IgD-negative memory B cell (primary cell): ENCODE data around the gene SLC37A1. TPM values are rescaled to one million over a fixed set of nuclear protein-coding genes. Genes with fewer than 3 reads are reported as not detected.

Source experiments
- H3K27ac Mint-ChIP-seq, 3 donors: one replicate each; pipeline ENCODE4 v1.8.0; 2020 to 2022; ENCODE audit warnings: mild to moderate bottlenecking in 3 of 3, mixed read lengths in 3 of 3, moderate library complexity in 1 of 3
- H3K27me3 Mint-ChIP-seq: one replicate; pipeline ENCODE4 v1.8.0; 2021; ENCODE audit warnings: mixed read lengths
- H3K36me3 Mint-ChIP-seq: one replicate; pipeline ENCODE4 v1.8.0; 2020; ENCODE audit warnings: mild to moderate bottlenecking, mixed read lengths
- H3K4me1 Mint-ChIP-seq, 3 donors: one replicate each; pipeline ENCODE4 v1.8.0; 2020 to 2022; ENCODE audit warnings: mixed read lengths in 3 of 3, mild to moderate bottlenecking in 1 of 3
- H3K4me3 Mint-ChIP-seq, 4 donors: one replicate each; pipeline ENCODE4 v1.8.0; 2020 to 2022; ENCODE audit warnings: mild to moderate bottlenecking in 4 of 4, mixed read lengths in 4 of 4, moderate library complexity in 3 of 4
- H3K9me3 Mint-ChIP-seq, 3 donors: one replicate each; pipeline ENCODE4 v1.8.0; 2020 to 2021; ENCODE audit warnings: mixed read lengths in 3 of 3, mild to moderate bottlenecking in 1 of 3
- polyA plus RNA-seq: library from polyadenylated mRNA; unstranded; fragments of 300-500 nt; fragmentation: Illumina TruSeq; gene quantifications from one replicate; pipeline ENCODE4 v1.2.3, GENCODE V29; 2021

Gene SLC37A1
- polyA plus RNA-seq, 1 donor from 2014 or later: 14.8 TPM

DNA sequence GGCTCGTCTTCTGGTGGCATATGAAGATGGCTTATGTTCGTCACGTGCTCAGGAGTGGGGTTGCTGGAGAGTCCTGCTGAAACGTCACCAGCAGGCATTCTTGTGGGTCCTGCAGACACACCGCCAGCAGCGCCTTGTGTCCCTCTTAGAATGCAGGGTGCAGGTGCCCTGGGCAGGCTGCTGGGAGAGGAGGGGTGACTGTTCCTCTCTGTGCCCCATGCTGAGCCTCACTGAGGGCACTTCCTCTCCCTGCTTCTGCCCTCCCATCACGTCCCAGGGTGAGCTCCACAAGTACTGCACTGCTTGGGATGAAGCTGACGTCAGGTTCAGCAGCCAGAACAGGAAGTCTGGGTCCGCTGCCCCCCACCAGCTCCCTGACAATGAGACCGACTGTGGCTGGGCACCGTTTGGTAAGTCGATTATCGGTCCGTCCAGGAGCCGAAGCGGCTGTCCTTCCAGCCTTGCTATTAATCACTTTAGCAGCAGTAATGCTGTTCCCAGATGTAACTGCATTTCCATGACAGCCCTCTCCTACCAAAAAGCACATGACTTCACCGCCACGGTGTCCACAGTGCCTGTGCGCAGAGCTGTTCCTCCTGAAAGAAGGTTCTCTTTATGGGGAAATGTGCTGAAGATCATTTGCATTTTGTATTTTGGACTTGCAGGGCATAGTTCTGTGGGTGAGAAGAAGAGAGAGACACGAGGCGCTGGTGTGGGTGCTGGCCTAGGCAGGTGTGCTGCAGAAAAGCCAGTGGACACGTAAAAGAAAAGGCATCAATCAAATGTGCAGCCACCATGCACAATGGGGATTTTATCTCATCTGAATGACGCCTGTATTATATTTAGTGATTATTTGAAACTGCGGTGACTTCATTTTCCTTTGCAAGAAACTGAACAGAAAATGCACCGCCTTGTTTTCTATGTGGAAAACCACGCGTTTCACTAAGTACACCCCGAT lies 21.0 kb downstream of the SLC37A1 start:
- Mint-ChIP-seq H3K27ac (peak overlapping the region; percentile 90 to 97 (median 92)), H3K9me3 (no peaks in the 10 kb centered on the region), H3K27me3 (no peaks in the 10 kb centered on the region), H3K36me3 (peaks cover 7% of the 10 kb centered on the region), H3K4me3 (peak overlapping the region; percentile 49 to 90 (median 81)), H3K4me1 (peaks cover 53 to 61% (median 57%) of the 10 kb centered on the region in 3 donors)

DNA sequence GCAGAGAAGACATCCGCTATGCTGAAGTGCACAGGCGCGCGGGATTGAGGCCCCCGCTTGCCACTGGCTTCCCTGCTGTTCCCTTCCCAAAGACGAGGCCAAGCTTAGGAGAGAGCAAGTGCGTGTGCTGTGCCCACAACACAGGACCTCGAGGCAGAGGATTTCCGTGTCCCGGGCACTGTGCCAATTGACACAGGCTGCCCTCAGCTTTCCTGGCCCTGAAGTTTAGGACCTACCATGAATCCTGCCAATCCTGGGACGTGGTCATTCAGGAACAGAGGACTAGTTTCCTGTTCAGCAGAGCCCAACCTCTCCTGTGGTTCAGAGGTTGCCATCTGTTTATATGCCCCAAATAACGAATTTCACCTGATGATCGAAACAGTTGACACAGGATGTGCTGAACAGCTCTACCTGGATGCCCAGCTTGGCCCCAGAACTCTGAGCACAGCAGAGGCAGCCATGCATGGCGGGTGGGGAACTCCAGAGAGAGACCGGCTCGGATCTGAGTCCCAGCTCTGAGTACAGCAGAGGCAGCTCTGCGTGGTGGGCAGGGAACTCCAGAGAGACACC lies 22.0 kb downstream of the SLC37A1 start:
- Mint-ChIP-seq H3K4me1 (peaks cover 46 to 58% (median 49%) of the 10 kb centered on the region in 3 donors), H3K9me3 (no peaks in the 10 kb centered on the region), H3K27ac (peak overlapping the region; percentile 90 to 97 (median 92)), H3K36me3 (peaks cover 7% of the 10 kb centered on the region), H3K4me3 (peak overlapping the region; percentile 49 to 89 (median 81)), H3K27me3 (no peaks in the 10 kb centered on the region)

DNA sequence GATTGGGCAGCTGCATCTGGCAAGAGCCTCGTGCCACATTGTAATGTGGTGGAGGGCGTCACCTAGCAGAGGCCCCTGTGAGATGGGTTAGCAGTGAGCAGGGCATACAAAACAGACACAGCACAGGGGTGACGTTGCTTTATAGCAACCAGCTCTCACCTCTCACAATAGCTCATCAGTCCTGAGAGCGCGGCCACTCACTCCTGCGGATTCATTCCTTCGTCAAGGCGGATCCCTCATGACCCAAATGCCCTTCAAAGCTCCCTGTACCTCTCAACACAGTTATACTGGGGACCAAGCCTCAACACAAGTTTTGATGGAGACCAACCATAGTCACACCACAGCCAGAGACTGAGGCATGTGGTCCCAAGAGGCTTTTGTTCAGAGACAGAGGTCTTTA lies 22.9 kb downstream of the SLC37A1 start:
- Mint-ChIP-seq H3K27ac (peak overlapping the region; percentile 90 to 97 (median 92)), H3K36me3 (peaks cover 5% of the 10 kb centered on the region), H3K4me3 (peak overlapping the region in 3 of 4 donors; percentile 25 to 89 (median 49)), H3K27me3 (no peaks in the 10 kb centered on the region), H3K4me1 (peaks cover 46 to 55% (median 52%) of the 10 kb centered on the region in 3 donors), H3K9me3 (no peaks in the 10 kb centered on the region)

DNA sequence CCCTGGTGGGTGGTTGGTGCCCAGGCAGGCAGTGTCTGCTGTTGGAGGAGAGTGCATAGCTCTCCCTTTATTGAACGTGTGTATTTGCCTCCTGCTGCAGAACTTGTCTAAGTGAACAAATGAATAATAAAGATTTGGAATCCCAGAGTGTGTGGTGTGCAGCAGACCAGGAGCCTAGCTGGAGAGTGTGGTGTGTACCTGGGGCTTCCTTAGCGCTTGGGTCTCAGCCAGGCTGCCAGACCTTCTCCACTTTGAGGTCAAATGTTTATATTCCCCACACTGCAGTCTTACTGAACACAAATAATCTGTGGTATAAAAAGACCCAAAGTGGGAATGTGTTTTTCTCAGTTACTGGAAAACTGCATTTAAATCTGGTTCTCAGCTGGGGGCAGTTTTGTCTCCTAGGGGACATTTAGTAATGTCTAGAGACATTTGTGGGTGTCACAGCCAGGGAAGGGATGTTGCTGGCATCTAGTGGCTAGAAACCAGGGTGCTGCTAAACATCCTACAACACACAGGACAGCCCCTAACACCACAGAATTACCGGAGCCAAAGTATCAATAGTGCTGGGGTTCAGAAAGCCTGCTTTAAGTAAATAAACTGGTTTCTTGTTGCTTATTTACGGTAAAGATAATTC lies 23.6 kb downstream of the SLC37A1 start:
- H3K27me3 Mint-ChIP-seq: no peaks in the 10 kb centered on the region
- no peaks in the 10 kb centered on the region for H3K9me3 Mint-ChIP-seq
- H3K27ac Mint-ChIP-seq: peak overlapping the region; percentile 90 to 97 (median 92)
- peak overlapping the region in 2 of 4 donors; percentile 15 to 63 for H3K4me3 Mint-ChIP-seq
- H3K36me3 Mint-ChIP-seq: peaks cover 5% of the 10 kb centered on the region
- H3K4me1 Mint-ChIP-seq: peaks cover 45 to 52% (median 50%) of the 10 kb centered on the region in 3 donors

DNA sequence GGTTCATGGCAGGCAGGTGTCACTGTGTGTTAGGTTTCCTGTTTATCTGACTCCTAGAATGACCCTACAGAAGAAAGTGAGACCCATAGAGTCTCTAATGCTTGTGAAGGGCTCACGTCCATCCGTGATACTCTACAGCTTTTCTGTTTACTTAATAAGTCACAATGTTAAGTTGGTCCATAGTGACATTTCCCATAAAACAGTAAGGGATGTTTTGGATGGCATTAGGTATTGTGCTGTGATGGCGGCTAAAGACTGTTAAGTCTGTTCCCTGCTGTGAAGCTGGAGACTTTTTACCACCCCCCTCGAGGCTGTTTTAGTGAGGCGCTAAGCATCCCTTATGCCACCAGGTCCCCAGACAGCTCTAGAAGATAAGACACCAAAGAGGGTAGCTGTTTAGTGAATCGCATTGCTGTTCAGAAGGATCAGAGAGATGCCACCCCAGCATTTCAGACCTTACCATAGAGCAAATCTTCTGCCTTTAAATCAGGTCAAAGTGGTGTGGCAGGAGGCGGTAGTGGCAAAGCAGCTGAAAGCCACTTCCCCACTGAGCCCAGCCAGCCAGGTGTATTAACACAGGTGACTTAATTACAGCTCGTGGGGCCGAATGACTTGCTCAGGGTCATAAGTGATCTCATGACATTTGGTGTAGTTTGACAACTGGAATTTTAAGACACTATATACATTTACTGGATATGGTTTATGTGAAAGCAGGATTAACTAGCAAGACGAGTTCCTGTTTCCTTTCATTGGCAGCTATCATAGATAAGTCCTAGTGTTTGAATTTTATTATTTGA lies 25.0 kb downstream of the SLC37A1 start:
- peaks cover 4% of the 10 kb centered on the region for H3K36me3 Mint-ChIP-seq
- H3K27ac Mint-ChIP-seq: peak overlapping the region in 2 of 3 donors; percentile 31 to 92
- no peaks in the 10 kb centered on the region for H3K9me3 Mint-ChIP-seq
- H3K4me1 Mint-ChIP-seq: peaks cover 36 to 41% (median 37%) of the 10 kb centered on the region in 3 donors
- H3K27me3 Mint-ChIP-seq: no peaks in the 10 kb centered on the region
- H3K4me3 Mint-ChIP-seq: no peak overlapping the region

DNA sequence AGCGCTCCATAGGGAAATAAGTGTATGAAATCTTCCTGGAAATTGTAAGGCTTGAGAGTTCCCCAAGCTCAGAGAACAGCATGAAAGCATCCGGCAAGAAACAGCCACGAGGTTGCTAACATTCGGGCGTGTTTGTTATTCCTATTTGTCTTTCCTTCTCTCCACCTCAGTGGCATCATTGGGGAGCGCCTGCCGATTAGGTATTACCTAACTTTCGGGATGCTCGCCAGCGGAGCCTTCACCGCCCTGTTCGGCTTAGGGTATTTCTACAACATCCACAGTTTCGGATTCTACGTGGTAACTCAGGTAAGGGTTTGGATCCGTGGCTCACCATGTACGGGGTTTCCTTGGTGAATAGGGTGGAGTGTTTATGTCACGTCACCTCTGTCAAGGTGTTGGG lies 25.7 kb downstream of the SLC37A1 start:
- peaks cover 30 to 34% (median 32%) of the 10 kb centered on the region in 3 donors for H3K4me1 Mint-ChIP-seq
- no peaks in the 10 kb centered on the region for H3K27me3 Mint-ChIP-seq
- H3K9me3 Mint-ChIP-seq: no peaks in the 10 kb centered on the region
- H3K36me3 Mint-ChIP-seq: peaks cover 4% of the 10 kb centered on the region
- no peak overlapping the region for H3K4me3 Mint-ChIP-seq
- peak overlapping the region in 1 of 3 donors; percentile 31 for H3K27ac Mint-ChIP-seq

DNA sequence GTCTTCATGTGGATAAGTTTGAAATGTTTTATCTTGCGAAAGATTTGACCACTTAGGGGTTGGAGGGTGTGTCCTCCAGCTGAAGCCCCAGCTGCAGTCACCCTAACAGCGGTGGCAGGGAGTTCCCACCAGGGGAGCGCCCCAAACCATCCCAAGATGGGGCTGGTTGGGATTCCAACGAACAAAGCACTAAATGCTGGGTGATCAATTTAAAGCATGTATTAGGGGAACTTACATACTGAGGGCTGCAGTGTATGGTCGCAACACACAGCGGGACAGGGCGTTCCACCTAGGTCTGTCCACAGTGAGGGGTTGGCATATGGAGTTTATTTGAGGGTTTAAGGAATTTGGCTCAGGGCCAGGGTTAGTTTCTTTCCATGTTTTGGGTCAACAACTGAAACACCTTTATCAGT lies 26.3 kb downstream of the SLC37A1 start:
- Mint-ChIP-seq H3K27me3 (no peaks in the 10 kb centered on the region), H3K27ac (peak overlapping the region in 1 of 3 donors; percentile 86), H3K4me3 (no peak overlapping the region), H3K36me3 (peaks cover 4% of the 10 kb centered on the region), H3K9me3 (no peaks in the 10 kb centered on the region), H3K4me1 (peaks cover 27 to 31% (median 28%) of the 10 kb centered on the region in 3 donors)

DNA sequence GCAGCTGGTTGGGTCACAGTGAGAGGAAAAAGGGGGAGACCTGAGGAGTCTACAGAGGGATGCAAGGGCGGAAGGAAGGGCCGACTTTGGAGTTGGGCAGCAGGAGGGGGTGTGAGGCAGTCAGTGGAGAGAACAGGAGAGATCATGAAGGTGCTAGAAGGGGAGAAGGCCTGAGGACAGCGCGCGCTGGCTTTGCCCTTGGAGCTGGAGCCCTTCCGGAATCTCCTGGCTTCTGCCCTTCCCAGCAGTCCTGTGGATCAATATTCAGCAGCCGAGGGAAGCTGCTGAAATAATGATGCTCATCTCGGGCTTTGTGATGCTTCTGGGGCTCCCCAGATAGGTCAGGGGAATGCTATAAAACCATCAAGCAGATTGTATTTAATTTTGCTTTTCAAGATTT lies 26.7 kb downstream of the SLC37A1 start:
- H3K27me3 Mint-ChIP-seq: no peaks in the 10 kb centered on the region
- peaks cover 4% of the 10 kb centered on the region for H3K36me3 Mint-ChIP-seq
- peaks cover 24 to 31% (median 26%) of the 10 kb centered on the region in 3 donors for H3K4me1 Mint-ChIP-seq
- H3K27ac Mint-ChIP-seq: peak overlapping the region in 1 of 3 donors; percentile 86
- no peak overlapping the region for H3K4me3 Mint-ChIP-seq
- no peaks in the 10 kb centered on the region for H3K9me3 Mint-ChIP-seq

DNA sequence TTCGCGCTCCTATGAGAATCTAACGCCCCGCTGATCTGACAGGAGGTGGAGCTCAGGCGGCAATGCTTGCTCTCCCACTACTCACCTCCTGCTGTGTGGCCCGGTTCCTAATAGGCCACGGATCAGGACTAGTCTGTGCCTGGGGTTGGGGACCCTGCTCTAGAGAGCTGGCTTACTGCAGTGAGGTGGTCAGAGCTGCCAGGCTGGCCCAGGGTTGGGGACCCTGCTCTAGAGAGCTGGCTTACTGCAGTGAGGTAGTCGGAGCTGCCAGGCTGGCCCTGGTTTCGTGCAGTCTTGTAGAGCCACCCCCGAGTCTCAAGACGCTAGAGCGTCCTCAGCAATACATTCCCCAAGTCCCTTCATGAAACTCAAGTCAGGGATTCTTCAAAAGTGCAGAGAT lies 27.5 kb downstream of the SLC37A1 start:
- Mint-ChIP-seq H3K4me1 (peaks cover 17 to 23% (median 18%) of the 10 kb centered on the region in 3 donors), H3K27ac (no peak overlapping the region), H3K36me3 (peaks cover 1% of the 10 kb centered on the region), H3K9me3 (no peaks in the 10 kb centered on the region), H3K4me3 (no peak overlapping the region), H3K27me3 (no peaks in the 10 kb centered on the region)

DNA sequence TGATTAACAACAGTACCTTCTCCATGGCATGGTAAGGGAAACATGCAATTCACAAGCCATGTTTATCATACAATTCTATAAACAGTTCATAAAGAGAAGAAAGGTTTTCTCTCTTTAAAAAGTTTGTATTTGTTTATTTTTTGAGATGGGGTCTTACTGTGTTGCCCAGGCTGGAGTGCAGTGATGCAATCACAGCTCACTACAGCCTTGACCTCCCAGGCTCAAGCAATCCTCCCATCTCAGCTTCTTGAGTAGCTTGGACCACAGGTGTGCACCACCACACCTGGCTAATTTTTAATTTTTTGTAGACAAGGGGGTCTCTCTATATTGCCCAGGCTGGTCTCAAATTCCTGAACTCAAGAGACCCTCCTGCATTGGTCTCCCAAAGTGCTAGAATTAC lies 28.0 kb downstream of the SLC37A1 start:
- peaks cover 13 to 18% (median 15%) of the 10 kb centered on the region in 3 donors for H3K4me1 Mint-ChIP-seq
- no peaks in the 10 kb centered on the region for H3K27me3 Mint-ChIP-seq
- no peaks in the 10 kb centered on the region for H3K9me3 Mint-ChIP-seq
- H3K36me3 Mint-ChIP-seq: peaks cover 1% of the 10 kb centered on the region
- H3K27ac Mint-ChIP-seq: no peak overlapping the region
- H3K4me3 Mint-ChIP-seq: no peak overlapping the region

DNA sequence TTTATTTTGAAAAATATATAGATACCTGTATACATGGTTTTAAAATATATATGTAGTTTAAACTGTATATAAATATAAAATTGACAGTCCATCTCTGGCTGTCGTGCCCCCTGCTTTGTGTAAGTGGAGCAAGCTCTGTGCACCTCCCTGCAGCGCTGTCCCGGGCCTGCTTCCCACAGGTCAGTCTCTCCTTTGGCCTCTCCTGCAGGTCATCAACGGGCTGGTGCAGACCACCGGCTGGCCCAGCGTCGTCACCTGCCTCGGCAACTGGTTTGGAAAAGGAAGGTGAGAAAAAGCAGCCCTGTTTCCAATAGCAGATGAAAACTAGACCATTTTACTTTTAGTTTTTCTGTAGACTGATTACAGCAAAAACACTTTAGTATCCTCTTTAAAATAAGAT lies 28.5 kb downstream of the SLC37A1 start:
- Mint-ChIP-seq H3K4me3 (no peak overlapping the region), H3K4me1 (peaks cover 7 to 13% (median 13%) of the 10 kb centered on the region in 3 donors), H3K27ac (no peak overlapping the region), H3K36me3 (no peaks in the 10 kb centered on the region), H3K27me3 (no peaks in the 10 kb centered on the region), H3K9me3 (no peaks in the 10 kb centered on the region)

DNA sequence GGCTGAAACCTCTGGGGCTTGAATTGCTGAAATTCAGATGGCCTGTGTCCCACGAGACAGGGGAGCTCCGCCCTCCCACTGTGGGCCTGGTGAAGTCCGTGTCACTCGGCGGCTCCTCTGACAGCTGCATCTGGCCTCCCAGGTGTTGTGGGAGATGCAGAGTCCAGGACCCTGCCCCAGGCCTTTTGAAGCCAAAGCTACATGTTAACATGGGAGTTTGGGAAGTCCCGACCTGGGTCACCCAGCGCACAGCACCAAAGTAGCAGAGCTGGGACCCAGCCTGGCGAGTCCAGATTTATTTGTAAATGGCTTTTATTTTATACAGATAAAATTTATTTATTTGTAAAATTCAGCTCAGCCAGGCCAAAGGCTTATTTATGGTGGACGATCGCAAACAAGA lies 28.9 kb downstream of the SLC37A1 start:
- no peaks in the 10 kb centered on the region for H3K27me3 Mint-ChIP-seq
- H3K9me3 Mint-ChIP-seq: no peaks in the 10 kb centered on the region
- peaks cover 3 to 9% (median 9%) of the 10 kb centered on the region in 3 donors for H3K4me1 Mint-ChIP-seq
- no peaks in the 10 kb centered on the region for H3K36me3 Mint-ChIP-seq
- H3K27ac Mint-ChIP-seq: no peak overlapping the region
- no peak overlapping the region for H3K4me3 Mint-ChIP-seq

DNA sequence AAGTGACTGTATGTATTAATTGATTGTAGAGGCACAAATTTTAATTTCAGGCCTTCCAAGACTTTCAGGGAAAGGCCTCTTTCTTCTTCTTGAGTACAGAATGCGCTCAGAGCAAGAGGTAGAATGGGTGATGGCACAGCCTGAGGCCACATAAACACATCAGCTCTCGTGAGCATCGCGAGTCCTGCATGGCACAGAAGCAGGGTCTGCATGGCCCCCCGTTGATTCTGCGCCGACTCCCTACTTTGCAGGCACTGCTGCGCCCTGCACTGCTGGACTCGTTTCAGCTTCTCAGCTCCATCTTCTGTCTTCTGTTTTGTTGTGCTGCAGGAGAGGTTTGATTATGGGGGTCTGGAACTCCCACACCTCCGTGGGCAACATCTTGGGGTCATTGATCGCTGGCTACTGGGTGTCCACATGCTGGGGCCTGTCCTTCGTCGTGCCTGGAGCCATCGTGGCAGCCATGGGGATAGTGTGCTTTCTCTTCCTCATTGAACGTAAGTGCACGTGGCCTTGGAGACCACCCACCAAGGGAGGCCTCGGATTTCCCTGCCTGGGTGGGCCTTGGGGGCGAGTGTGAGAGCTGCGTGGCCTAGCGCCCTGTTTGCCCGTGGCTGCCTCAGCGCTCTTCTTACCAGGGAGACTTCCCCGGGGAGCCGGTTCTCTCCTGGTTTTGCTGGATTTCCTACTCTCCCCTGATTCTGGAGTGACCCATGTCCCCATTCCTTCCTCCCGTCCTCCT lies 29.6 kb downstream of the SLC37A1 start:
- H3K27me3 Mint-ChIP-seq: no peaks in the 10 kb centered on the region
- H3K4me1 Mint-ChIP-seq: peaks cover 0 to 7% (median 5%) of the 10 kb centered on the region in 3 donors
- H3K36me3 Mint-ChIP-seq: peaks cover under 1% of the 10 kb centered on the region
- H3K27ac Mint-ChIP-seq: no peak overlapping the region
- no peak overlapping the region for H3K4me3 Mint-ChIP-seq
- no peaks in the 10 kb centered on the region for H3K9me3 Mint-ChIP-seq

DNA sequence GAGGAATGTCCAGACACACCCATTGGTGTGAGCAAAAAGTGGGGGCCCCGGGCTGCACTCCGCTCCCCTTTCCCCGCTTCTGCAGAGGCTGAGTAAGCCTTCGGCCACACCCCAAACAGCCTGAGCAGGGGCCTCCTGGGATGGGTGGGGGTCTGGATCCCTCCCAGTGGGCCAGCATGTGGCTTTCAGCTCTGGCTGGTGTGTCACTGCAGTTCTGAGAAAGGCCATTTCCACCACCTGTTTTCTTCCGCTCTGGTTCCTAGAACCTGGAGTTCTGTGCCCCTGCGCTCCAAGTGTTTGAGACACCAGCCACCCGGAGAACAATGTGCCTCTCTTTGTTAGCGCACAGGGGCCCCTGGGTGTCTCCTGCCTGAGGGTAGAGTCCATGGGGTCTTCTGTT lies 30.9 kb downstream of the SLC37A1 start:
- H3K27me3 Mint-ChIP-seq: no peaks in the 10 kb centered on the region
- H3K36me3 Mint-ChIP-seq: peaks cover 5% of the 10 kb centered on the region
- H3K4me1 Mint-ChIP-seq: peaks cover 0 to 10% (median 5%) of the 10 kb centered on the region in 3 donors
- H3K9me3 Mint-ChIP-seq: no peaks in the 10 kb centered on the region
- H3K4me3 Mint-ChIP-seq: peak overlapping the region in 1 of 4 donors; percentile 51
- H3K27ac Mint-ChIP-seq: peak overlapping the region in 1 of 3 donors; percentile 31
